Measurements from ENCODE around the gene SLC6A3.

SLC6A3 gene

DNA sequence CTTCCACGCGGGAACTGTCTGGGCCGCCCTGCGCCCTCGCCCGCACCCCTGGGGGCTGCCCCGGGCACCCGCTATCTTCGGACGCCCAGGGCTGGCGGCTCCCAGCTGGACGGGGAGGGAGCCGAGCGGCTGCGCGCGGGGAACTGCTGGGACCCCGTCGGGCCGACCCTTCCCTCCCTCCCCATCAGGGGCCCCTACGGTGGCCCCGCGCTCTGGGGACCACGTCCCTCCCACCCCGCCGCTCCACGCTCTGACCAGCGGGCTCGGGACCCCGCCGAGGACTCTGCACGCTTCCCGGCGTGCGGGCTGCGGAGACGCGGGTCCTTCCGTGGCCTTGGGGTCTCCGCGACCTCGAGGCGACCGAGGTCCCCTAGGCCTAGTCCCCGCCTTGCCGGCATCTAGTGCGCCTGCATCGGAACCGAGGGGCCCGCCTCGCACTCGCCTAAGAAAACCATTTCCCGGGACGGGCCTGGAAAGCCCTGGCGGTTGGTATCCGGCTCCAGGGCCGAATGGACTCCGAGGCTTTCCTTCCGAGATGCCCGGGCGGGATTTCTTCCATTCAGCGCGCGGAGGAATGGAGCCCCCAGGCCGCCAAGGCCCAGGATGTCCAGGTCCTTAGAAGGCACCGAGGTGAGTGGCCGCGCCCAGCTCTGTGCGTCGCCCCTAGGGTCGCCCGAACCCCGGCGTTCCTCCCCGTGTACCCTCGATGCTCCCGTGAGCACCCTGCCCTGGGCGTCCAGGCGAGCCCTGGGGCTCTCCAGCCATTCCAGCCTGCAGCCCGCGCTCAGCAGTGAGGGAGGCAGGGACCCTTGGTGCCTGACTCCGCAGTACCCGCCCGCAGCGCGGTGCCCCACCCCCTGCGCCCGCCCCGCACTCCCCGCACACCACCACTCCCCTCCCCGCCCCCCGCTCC, 705 bp upstream of the SLC6A3 start:
- TF ChIP-seq CTCF (IDR thresholded peaks at IDR 0.05), result no peak

GRCh38 chr5:1444361-1445189, 665 bp downstream of the SLC6A3 start:
- TF ChIP-seq CTCF (IDR thresholded peaks at IDR 0.05), result no peak

DNA sequence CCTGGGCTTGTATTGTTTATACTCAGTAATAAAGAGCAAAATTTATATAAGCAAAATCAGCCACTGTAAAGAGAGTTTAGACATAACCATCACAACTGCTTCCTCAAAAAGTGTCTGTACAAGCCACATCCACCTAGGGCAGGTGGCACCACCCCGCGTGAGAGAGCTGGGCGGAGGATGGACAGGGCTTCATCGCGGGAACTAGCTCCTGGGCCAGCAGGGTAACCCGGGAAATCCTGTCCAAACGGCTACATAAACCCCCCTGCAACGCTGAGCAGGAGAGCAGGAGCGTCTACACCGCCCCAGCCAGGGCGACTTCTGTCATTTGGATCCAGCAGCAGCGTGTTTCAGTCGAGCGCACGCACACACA, 1.3 kb downstream of the SLC6A3 start:
- no peak for TF ChIP-seq CTCF (IDR thresholded peaks at IDR 0.05)

GRCh38 chr5:1443171-1443570, 2.1 kb downstream of the SLC6A3 start:
- no peak for TF ChIP-seq CTCF (IDR thresholded peaks at IDR 0.05)

DNA sequence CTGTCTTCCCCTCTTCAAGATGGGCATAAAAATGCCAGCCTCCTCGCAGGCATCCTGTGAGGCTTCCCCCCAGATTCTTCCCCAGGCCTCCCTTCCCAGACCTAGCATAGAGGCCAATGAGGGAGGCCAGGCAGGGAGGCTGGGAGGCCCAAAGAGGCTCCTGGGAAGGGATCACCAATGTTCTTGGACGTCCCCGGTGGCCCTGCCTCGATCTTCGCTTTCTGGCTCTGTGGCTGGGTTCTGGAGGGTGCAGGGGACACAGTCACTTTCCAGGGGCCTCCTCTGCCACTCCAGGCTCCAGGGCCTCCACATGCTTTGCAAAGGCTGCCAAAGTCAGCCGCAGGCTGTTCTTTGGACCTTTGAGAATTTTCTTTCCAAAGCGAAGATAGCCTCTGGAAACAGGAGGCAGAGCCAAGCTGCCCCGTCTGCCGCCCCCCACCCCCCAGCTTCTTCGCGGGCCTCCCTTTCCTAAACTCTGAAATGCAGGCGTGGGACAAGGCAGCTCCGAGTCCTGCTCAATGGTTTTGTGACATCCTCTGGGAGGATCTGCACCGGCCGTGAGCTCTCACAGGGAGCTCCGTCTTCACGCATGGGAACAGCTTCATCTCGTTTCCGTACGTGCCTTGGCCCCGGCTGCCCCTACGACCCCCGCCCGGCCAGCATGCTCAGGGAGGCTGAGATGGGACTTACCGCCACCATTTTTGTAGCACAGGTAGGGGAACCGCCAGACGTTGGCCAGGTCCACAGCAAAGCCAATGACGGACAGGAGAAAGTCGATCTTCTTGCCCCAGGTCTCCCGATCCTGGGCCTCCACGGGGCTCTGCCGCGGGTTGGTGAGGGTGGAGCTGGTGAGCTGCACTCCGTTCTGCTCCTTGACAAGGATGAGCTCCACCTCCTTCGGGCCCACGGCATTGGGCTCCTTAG, 2.8 kb downstream of the SLC6A3 start:
- TF ChIP-seq CTCF (IDR thresholded peaks at IDR 0.05), result no peak

DNA sequence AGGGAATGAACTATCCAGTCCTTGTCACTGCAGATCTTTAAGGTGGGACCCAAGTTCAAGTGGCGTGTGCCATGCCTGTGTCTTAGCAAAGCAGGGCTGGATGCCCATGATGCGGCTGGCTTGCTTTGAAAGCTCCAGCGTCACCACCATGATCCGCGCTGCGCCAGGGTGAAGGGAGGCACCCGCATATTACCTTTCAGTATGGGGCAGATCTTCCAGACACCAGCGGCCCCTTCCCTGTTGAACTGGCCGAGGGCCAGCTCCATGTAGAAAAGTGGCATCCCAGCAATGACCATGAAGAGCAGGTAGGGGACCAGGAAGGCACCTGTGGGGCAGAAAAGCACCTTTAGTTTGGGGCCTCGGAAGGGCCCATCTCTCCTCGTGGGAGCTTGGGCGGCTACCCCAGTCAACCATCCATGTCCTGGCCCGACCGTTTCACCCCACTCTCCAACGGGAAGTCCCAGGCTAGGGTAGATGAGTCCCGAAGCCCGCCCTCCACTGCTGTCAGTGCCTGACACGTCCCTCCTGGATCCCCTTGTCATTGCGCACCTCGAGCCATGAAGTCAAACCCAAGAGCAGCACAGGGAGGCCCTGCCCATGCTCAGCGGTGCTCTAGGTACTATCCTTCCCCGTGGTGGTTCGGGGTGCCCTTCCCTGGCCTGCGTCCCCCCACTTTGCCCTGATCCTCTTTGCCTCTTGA, 3.9 kb downstream of the SLC6A3 start:
- TF ChIP-seq CTCF (IDR thresholded peaks at IDR 0.05), result no peak

Data from LNCAP (cell line).